Cardiac septum (tissue), 1 donor: ENCODE data around the gene VIPR2. TPM values are rescaled to one million over a fixed set of nuclear protein-coding genes. Genes with fewer than 3 reads are reported as not detected.
A peak's percentile ranks its signal among the peaks of the same experiment; 100 is the strongest.
"Not testable (repeated sequence)": the region's sequence is repeated elsewhere in the genome, so short reads cannot be mapped to it uniquely, and the experiment has no call there.

ENCODE experiments used
- DNase-seq: peaks from one replicate; pipeline ENCODE4 v3.0.0-alpha.2; 2020; ENCODE audit warnings: low spot score
- intact Hi-C: fragments of 100-400 bp; cut with DNase I; formaldehyde crosslinking; loops from one replicate; pipeline ENCODE4 v1.14.0; 2022
- total RNA-seq: library from RNA; stranded (reverse); fragmentation: NEBNext Ultra II Directional; extraction: Animal tissue kit (Norgen Biotek cat#: 25700); gene quantifications from one replicate; pipeline ENCODE4 v1.2.1, GENCODE V29; 2021
- donor health status: DM: no; HTN: no; CAD: no.

The VIPR2 gene
- total RNA-seq, 1 donor from 2014 or later = 23.2 TPM

DNA sequence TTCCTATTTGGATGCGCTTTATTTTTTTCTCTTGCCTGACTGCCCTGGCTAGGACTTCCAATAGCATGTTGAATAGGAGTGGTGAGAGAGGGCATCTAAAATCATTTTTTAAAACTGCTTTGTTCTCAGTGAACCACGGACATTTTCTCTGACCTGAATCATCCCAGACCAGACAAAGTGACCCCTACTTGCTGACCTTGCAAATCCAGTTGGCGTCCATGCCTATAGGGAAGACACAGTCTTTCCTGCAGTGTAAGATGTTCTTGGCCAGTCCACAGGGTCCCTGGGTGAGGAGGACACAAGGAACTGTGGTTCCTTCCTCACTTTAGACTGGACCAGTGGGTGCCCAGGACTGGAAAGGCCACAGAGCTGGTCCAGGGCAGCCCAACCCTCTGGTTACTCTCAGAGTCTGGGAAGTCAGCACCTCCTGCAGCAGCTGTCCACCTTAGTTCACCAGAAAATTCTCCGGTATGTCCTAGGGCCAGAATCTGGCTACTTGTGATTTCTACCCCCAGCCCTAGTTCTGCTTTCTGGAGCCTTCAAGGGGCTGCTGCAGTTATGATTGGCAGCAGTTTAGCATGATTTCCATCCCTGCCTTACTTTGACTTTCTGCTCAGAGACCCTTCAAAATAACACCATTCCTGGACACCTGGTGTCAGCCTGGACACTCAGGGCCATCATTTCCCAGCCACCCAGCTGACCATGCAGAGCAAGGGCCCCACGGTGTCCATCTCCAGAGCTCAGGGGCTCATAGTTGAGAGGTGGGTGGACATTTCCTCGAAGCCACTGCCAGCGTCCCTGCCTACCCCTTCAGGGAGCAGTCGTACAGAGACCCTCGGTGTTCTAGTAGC is 19.3 kb downstream of the VIPR2 start:
- intact Hi-C loops = no loop called here
- peak; percentile 44 for DNase-seq

DNA sequence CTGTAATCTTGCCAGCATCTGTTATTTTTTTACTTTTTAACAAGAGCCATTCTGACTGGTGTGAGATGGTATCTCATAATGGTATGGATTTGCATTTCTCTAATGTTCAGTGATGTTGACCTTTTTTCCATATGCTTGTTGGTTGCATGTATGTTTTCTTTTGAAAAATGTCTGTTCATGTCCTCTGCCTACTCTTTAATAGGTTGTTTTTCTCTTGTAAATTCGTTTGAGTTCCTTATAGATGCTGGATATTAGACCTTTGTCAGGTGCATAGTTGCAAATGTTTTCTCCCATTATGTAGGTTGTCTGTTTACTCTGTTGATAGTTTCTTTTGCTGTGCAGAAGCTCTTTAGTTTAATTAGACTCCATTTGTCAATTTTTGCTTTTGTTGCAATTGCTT is 20.9 kb downstream of the VIPR2 start:
- DNase-seq, intact Hi-C loops: not testable (repeated sequence)

DNA sequence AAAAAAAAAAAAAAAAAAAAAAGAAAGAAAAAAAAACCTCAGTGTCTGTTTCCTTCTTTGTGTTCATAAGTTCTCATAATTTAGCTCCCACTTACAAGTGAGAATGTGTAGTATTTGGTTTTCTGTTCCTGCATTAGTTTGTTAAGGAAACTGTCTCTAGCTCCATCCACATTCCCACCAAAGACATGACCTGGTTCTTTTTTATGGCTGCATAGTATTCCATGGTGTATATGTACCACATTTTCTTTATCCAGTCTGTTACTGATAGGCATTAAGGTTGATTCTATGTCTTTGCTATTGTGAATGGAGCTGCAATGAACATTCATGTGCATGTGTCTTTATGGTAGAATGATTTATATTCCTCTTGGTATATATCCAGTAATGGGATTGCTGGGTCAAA is 21.4 kb downstream of the VIPR2 start:
- intact Hi-C loops, DNase-seq: not testable (repeated sequence)

DNA sequence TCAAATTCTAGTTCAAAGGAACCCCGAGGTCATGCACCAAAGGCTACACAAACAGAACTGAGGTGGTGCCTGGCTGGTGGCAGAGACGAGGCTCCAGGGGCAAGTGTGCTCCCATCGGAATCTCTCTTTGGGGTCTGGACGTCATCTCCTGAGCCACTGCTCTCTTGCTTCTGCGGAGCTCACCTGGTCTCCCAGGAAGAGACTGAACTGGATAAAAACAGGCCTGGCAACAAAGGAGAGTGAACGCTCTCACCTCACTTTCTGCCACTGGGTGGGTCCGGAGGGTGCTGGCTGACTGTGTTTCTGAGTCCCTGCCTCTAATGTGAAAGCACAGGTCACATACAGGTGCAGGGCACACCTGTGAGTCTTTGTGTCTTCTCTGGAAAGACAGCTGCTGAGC is 22.4 kb downstream of the VIPR2 start:
- DNase-seq = peak; percentile 41
- intact Hi-C loops = no loop called here

DNA sequence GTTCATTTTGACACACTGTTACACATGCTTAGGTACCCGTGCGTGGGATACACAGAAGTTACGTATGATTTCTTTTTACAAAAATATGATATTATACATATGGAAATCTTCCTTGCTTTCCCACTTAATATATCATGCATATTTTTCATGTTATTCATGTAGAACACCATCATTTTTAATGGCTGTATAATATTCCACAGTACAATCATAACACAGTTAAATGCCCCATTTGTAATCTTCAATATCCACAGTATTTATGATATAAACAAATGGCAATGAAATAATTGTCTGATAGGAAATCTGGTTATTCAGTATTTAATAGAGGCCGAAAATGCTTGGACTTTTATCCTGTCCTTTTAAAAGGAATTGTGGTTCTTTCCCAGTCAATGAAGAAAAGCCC is 23.2 kb downstream of the VIPR2 start:
- intact Hi-C loops = no loop called here

DNA sequence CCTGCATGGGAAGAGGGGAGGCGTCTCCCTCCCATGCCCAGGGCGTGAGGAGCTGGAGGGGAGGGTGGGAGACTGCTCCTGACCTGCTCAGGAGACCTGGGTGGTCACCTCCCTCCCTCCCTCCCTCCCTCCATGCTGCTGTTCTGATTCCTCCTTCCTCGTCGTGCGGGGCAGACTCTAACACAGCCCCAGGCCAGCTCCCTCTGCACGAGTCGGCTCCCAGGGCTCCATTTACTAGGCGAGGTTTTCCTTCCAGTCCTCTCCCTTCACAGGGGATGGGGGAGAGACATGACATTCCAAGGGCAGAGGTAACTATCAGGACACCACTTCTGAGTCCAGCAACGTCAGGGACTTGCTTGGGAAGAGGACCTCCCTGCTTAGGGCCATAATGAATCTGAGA is 23.6 kb downstream of the VIPR2 start:
- intact Hi-C loops = no loop called here
- DNase-seq = peak; percentile 63

More for the DNA sequence above, 23.2 kb downstream of the VIPR2 start:
- DNase-seq = no peak

DNA sequence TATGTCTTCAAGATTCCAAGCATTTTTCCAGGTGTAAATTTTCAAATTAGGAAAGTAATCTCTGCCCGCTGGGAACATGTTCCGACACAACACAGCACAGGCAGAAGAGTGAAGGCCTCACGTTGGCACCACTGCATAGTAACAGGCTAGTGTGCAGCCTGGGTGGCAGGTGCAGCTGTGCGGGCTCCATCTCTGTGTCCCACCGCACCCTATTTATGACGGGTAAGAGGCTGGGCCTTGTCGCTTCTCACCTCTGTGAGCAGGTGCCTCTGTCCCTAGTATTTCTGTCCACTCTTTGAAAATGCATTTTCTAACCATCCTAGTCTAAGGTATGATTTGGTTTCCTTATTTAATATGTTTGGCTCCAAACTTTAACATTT is 24.1 kb downstream of the VIPR2 start:
- peak; percentile 51 for DNase-seq
- intact Hi-C loops = no loop called here

DNA sequence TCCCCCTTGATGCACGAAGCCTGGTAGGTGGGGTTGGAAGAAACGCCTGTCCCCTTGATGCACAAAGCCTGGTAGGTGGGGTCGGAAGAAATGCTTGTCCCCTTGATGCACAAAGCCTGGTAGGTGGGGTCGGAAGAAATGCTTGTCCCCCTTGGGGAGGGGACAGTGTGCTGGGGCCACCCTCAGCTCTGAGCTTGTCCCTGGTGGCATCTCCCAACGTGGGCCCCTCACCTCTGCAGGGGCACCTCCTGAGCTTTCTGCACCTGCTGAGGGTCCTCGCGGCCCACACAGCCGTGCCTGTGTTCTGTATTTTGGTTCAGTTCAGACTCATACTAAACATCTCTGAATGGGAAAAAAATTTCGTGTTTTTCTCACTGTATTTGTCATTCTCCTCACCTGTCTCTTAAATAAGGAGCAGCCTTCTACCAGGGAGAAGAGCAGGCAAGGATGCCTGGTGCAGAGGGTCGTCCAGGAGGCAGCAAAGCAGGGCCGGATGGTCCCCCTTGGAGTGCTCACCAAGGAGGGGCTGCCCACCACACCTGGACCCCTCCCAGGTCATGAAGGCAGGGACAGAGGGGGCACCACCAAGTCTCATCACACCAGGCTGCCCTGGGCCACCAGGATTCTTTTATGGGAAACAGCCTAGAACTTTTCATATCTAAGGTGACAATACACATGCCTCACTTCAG is 24.7 kb downstream of the VIPR2 start:
- intact Hi-C loops = no loop called here
- peak; percentile 58 for DNase-seq

DNA sequence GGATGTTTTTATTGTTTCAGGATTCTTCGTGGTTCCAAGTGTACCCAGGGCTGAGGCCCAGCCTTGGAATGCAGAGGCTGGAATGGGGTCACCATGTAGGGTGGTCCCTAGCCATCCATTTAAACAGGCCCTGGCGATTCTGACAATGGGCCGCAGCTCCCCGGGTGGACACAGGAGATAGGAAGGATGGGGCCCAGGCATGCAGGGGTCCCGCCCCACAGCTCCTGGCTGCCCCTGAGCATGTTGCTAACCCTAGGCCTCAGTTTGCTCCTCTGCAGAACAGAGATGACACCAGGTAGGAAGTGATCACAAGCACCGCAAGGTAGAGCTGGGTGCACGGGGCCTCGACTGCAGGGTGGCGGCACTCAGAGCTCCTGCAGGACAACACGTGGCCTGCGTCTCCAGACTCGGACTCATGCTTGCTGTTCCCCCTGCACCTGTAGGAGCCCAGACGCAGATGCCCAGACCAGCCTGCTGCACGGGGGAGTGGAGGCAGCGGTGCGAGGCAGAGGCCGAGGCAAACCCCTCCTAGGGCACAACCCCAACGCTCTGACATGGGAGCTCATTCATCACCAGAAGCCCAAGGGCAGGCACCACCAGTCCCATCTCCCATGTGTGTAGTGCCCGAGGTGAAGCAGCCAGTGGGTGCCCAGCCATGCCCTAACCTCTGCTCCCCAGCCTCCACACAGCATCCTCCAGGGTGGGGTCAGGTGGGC is 25.5 kb downstream of the VIPR2 start:
- DNase-seq = peak; percentile 66
- intact Hi-C loops = no loop called here

DNA sequence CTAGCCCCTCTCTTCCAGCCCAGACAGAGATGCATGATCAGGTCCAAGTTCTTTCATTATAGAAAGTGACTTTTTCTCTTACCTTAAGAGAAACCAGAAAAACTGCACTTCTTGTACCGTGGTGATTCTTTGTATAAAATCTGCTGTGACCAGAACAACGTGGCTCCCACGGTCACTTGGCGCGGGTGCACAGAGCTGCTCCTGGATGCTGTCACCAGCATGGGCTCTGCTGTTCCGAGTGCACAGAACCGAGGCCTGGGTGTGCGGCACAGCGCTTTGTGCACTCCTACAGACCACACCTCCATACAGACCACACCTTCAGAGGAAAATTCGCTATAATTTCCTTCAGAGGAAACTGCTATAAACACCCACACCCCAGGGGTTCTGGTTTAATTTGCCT is 26.0 kb downstream of the VIPR2 start:
- peak; percentile 56 for DNase-seq
- intact Hi-C loops = no loop called here

DNA sequence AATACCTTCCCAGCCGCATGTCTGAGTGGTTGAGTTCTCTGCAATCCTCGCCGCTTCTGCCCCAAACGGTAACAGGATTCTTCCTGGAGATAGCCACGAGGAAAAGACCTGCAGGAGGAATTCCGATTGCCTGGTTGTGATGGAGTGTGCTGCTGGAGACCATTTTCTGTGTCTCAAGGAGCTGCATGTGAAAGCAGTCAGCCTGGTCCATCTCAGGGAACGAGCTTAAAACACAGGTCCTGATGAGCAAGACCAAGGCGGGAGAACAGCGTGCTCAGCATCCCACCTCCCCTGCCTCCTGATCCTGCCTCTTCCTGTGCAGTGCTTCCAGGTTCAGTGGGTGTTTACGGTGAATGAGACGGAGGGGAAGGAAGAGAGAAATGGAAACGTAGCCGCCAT is 26.5 kb downstream of the VIPR2 start:
- intact Hi-C loops = no loop called here
- DNase-seq = peak; percentile 29

DNA sequence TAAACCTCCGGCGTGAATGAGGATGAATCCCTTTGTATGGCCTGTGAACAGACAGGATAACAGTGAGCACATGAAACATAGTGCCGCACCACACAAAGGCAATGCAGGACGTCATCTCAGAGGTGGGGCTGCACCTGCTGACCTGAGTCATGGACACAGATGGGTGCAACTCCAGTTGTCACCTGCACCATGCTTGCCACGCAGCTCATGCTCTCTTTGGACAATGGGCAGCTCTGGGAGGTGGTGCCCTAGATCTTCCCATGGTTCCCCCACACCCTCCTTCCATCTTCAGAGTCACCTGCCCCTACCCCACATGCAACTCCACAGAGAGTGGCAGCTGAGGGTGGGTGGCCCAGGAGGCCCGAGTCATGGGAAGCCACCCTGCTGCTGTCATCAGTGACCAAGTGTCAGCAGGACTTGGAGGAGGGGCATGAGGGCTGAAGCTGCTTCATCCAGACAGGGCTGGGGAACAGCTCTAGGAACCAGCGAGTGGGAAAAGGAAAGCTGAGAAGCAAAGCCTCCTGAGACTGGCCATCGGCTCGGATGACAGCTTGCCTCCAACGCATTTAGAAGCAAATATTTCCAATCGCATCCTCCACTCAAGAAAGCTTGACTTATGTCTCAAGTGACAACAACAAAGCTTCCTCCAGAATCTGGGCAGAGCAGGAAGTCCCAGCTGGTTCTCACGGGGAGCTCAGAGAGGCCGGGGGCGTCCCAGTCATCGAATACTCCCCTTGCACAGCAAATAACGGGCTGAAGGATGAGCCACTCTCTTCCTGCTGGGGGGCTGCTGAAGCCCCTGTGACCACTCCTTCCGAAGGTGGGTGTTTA is 27.1 kb downstream of the VIPR2 start:
- intact Hi-C loops = no loop called here
- peak; percentile 63 for DNase-seq

DNA sequence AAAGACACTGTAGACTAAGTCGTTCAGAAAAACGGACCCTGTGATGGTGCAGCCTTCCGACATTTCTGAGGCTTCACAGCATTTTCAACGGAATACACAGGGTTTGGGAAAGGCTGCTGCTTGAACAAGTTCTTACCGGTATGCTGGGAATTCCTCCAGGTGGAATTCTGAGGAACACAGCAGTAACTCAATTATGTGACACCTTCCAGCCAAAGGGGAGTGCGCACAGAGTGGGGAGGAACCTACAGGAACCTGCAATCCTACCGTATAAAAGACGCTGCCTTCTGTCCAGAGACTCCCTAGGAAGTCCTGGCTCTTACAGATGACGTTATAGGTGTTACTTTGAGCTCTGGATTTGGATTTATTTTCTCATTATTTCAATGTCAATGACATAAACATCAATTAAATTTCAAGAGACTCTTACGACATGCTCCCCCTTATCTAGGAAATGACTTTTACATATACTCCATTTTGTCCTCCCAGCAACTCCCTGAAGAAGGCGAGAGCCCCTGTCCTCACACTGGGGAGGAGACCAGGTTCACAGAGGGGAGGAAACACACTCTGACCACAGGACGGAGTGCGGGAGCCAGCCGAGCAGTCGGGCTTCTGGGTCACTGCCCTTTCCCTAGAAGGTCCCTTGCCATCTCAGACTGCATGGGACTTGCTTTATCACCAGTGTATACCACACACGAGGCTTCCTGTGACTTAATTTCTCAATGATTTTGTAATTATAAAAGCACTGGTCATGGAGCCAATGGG is 27.9 kb downstream of the VIPR2 start:
- DNase-seq = peak; percentile 36
- intact Hi-C loops = no loop called here

DNA sequence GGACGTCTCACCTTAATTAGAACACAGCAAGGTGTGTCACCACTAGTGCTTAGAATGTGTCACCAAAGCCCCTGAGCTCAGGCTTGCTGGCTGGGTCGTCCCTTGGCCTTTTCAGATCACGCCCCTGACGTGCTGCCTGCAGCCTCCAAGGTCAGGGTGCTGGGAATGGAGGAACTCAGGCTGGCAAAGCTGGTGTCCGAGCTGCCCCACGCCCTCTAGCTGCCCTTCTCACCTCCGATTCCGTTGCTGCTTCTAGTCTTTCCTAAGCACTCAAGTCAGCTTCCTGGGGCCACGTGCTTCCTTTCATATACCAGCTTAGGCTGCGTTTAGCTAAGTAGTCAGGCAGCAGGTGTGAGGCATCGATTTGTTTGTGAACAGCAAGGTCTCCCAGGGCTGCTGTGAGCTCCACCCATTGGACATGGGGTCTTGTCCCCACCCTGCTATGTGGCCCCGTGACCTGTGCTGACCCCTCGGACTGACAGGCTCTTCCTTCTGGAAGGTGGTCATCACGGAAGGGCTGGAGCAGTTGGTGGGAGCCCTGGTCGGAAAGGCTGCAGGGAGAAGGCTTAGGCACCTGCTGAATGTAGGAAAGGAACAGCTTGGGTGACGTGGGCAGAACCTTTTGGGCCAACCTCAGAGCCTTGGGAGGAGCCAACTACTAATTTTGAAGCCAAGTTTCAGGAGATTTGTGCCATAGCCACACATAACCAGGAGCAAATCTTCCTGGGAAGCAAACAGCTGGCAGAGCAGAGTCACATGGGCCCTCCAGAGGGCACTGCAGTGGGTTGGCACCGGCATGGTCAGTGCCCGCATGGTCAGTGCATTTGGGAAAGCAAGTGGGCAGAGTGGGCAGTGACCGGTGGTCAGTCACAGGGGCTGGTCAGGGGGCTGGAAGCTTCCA is 28.8 kb downstream of the VIPR2 start:
- intact Hi-C loops = no loop called here
- peak; percentile 66 for DNase-seq

DNA sequence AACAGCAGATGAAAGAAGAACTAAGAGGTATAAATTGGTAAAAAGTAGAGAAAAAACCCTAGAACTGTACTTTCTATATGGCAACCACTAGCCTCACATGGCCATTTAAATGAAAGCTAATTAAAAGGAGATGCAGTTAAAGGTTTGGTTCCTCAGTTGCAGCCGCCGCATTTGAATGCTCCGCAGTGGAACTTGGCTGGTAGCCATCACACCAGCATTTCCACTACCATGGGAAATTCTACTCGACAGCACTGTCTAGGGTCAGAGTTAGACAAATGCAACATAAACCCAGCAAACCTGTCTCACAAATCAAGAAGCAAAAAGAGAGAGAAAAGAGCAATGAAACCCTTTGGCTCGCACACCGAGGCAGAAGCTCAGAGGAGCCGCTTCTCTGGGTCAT is 29.7 kb downstream of the VIPR2 start:
- DNase-seq = peak; percentile 74
- intact Hi-C loops = no loop called here

DNA sequence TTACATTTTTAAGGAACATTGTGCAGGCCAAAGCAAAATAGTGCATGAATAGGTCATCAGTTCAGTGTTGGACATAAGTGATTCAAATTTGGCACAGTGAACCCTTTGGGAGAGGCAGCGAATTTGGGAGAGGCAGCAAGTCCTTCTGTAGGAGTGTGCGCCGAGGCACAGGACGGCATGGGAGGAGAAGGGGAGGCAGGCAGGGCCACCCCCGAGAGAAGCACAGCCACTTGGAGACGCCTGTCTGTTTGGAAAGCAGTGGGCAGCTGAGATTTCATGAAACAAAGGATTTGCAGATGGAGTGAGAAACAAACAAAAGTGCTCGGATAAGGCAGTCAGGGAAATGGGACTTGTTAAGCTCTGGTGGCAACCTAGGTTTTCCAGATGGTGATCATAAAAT is 30.6 kb downstream of the VIPR2 start:
- peak; percentile 66 for DNase-seq
- intact Hi-C loops = no loop called here

DNA sequence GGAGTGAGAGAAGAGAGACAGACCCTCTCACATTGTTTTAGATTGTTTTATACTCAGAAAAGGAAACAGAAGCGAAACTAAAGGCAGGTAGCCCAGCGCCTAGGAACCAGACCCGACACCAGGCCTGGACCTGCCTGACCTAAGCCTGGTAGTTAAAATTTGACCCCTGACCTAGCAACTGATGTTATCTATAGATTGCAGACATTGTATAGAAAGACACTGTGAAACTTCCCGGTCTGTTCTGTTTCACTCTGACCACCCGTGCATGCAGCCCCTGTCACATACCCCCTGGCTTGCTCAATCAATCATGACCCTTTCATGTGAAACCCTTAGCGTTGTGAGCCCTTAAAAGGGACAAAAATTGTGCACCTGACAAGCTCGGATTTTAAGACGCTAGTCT is 31.6 kb downstream of the VIPR2 start:
- intact Hi-C loops = no loop called here
- DNase-seq = peak; percentile 41
